ENCODE results near the gene SYCP2L.

DNA sequence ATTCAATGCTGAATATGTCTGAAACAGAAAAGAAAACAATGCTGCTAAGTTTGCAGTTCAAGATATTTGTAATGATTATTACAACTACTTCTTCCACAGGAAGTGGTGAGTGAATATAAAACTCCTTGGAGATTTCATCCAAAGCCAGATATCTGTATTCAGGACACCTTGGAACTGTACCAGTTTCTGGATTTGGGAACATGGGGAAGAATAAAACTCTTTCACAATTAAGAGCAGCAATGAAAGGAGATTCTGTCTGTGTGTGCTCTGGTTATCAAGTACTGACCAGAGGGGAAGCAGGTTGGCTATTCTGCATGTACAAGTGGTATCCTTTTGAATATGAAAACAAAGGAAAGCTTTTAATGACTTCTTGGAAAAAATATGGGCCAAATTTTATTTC lies 136.2 kb downstream of the SYCP2L start:
- TF ChIP-seq, protein P1, sequence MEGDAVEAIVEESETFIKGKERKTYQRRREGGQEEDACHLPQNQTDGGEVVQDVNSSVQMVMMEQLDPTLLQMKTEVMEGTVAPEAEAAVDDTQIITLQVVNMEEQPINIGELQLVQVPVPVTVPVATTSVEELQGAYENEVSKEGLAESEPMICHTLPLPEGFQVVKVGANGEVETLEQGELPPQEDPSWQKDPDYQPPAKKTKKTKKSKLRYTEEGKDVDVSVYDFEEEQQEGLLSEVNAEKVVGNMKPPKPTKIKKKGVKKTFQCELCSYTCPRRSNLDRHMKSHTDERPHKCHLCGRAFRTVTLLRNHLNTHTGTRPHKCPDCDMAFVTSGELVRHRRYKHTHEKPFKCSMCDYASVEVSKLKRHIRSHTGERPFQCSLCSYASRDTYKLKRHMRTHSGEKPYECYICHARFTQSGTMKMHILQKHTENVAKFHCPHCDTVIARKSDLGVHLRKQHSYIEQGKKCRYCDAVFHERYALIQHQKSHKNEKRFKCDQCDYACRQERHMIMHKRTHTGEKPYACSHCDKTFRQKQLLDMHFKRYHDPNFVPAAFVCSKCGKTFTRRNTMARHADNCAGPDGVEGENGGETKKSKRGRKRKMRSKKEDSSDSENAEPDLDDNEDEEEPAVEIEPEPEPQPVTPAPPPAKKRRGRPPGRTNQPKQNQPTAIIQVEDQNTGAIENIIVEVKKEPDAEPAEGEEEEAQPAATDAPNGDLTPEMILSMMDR (conservative IDR thresholded peaks at IDR 0.05; ENCODE audit: low read depth in 2 of 2), result no peak
- TF ChIP-seq EZH2 (IDR thresholded peaks at IDR 0.05; ENCODE audit: low read depth, unreplicated experiment), result no peak
